ENCODE measurements around the gene SC5D.

Gene SC5D

GRCh38 chr11:121250843-121251242 lies 41.7 kb upstream of the SC5D start:
- TF ChIP-seq, protein P1, sequence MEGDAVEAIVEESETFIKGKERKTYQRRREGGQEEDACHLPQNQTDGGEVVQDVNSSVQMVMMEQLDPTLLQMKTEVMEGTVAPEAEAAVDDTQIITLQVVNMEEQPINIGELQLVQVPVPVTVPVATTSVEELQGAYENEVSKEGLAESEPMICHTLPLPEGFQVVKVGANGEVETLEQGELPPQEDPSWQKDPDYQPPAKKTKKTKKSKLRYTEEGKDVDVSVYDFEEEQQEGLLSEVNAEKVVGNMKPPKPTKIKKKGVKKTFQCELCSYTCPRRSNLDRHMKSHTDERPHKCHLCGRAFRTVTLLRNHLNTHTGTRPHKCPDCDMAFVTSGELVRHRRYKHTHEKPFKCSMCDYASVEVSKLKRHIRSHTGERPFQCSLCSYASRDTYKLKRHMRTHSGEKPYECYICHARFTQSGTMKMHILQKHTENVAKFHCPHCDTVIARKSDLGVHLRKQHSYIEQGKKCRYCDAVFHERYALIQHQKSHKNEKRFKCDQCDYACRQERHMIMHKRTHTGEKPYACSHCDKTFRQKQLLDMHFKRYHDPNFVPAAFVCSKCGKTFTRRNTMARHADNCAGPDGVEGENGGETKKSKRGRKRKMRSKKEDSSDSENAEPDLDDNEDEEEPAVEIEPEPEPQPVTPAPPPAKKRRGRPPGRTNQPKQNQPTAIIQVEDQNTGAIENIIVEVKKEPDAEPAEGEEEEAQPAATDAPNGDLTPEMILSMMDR (IDR thresholded peaks at IDR 0.05; ENCODE audit: control insufficient read depth, insufficient read depth, low read depth, low read length, missing control alignments) = no peak
- no peak overlapping the region for H3K4me3 ChIP-seq (ENCODE audit: control insufficient read depth, low read depth, low read length)

GRCh38 chr11:121253951-121254350 lies 38.6 kb upstream of the SC5D start:
- DNase-seq (ENCODE audit: low read depth) = no peak
- TF ChIP-seq, protein P1 (IDR thresholded peaks at IDR 0.05; ENCODE audit: control insufficient read depth, insufficient read depth, low read depth, low read length, missing control alignments) = no peak
- no peak overlapping the region for H3K4me3 ChIP-seq (ENCODE audit: control insufficient read depth, low read depth, low read length)

More at GRCh38 chr11:121250843-121251242, 41.7 kb upstream of the SC5D start:
- no peak for DNase-seq (ENCODE audit: low read depth)

- no peak for DNase-seq (ENCODE audit: low read depth)
- no peak overlapping the region for H3K4me3 ChIP-seq (ENCODE audit: control insufficient read depth, low read depth, low read length)
- TF ChIP-seq, protein P1 (IDR thresholded peaks at IDR 0.05; ENCODE audit: control insufficient read depth, insufficient read depth, low read depth, low read length, missing control alignments) = no peak
These were observed 37.8 kb upstream of the SC5D start for GRCh38 chr11:121254756-121255155.

DNA sequence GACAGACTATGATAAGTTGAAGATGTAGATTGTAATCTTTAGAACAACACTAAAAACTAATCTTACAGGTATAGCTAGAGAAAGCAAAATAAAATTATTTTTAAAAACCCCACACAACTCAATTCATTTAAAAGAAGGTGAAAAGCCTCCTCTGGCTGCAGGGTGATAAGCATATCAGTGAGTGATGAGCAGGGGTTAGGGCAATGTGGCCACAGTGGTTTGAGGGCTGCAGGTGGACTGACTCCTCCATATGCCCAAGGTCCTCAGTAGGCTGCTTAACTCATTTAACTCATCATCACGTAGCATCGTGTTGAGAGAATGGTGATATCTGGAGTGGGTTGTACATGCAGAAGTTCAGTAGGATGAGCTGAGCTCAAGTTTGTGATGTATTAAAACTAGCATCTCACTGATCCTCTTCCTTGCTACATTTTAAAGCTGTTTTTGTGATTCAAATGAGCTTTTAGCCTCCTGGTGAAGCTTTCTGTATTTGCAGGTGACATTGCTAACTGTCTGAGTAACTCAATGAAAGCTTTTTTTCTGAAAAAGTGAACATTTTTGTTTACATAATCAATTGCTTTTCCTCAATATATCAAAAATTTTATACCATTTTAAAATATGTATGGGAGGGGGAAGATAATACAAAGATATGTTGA lies 37.0 kb upstream of the SC5D start:
- H3K4me3 ChIP-seq (ENCODE audit: control insufficient read depth, low read depth, low read length) = no peak overlapping the region
- TF ChIP-seq, protein P1 (IDR thresholded peaks at IDR 0.05; ENCODE audit: control insufficient read depth, insufficient read depth, low read depth, low read length, missing control alignments) = no peak
- no peak for DNase-seq (ENCODE audit: low read depth)

- no peak for DNase-seq (ENCODE audit: low read depth)
- TF ChIP-seq, protein P1 (IDR thresholded peaks at IDR 0.05; ENCODE audit: control insufficient read depth, insufficient read depth, low read depth, low read length, missing control alignments) = no peak
- H3K4me3 ChIP-seq (ENCODE audit: control insufficient read depth, low read depth, low read length) = no peak overlapping the region
These were observed 35.3 kb upstream of the SC5D start for GRCh38 chr11:121257289-121257688.

DNA sequence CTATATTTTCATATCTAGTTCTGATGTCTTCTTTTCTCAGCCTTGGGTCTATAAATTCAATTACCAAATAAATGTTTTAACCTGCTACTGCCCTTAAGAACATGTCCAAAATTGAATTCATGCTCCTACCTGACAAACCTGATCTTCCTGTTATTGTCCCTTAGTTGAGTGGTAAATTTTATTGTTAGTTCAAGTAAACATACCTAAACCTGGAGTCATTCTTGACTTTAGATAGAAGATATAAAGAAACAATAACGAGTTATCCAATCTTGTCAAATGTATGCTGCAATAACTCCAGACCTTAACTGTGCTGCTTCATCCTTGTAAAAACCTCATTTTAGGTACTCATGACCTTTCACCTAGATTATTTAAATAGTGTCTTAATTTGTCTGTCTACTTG lies 34.6 kb upstream of the SC5D start:
- TF ChIP-seq, protein P1 (IDR thresholded peaks at IDR 0.05; ENCODE audit: control insufficient read depth, insufficient read depth, low read depth, low read length, missing control alignments) = no peak

More for the DNA sequence above, 34.6 kb upstream of the SC5D start:
- no peak overlapping the region for H3K4me3 ChIP-seq (ENCODE audit: control insufficient read depth, low read depth, low read length)
- DNase-seq (ENCODE audit: low read depth) = no peak
